GM21825 (cell line): ENCODE measurements around the gene LEKR1.
"Not testable (repeated sequence)": the region's sequence is repeated elsewhere in the genome, so short reads cannot be mapped to it uniquely, and the experiment has no call there.

Source experiments
- ATAC-seq: cut with Tn5 transposase; IDR thresholded peaks from one replicate; pipeline ENCODE4 v1.9.1; 2021; ENCODE audit warnings: mild to moderate bottlenecking, moderate library complexity; ENCODE audit not compliant: unreplicated experiment

The LEKR1 gene

DNA sequence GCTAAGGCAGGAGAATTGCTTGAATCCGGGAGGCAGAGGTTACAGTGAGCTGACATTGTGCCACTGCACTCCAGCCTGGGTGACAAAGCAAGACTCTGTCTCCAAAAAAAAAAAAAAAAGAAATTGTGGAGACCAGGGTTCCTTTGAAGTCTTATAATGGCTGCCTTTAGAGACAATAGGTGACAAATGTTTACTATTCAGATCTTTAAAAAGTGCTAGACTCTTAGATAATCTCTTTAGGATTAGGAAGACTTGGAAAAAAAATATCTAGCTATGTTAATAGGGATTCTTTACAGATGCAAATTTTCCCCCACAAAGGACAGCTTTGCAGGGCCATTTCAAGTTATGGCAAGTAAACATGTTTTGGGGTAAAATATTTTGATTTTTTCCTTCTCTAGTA is 71.7 kb downstream of the LEKR1 start:
- not testable (repeated sequence) for ATAC-seq

DNA sequence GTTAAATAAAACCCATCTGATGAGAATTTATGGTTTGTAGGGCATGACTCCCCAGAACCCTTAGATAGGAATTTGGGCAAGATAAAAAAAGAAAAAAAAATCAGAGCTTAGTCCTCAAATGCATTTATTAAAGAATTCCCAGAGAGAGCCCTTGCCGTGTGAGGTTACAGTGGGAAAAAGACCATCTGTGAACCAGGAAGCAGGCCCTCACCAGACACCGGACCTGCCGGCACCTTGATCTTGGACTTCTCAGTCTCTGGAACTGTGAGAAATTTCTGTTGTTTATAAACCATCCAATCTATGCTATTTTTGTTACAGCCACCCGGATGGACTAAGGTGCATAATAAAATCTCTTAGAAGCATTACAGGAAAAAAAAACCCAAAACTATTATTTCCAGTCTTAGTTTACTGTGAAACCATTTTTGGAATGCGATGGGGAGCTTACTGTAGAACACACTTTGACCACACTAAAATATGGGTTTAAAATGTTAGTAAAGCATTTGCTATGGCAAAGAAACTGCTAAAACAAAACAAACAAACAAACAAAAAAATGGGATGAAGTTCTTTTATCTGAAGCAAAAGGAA is 72.2 kb downstream of the LEKR1 start:
- ATAC-seq: no peak

DNA sequence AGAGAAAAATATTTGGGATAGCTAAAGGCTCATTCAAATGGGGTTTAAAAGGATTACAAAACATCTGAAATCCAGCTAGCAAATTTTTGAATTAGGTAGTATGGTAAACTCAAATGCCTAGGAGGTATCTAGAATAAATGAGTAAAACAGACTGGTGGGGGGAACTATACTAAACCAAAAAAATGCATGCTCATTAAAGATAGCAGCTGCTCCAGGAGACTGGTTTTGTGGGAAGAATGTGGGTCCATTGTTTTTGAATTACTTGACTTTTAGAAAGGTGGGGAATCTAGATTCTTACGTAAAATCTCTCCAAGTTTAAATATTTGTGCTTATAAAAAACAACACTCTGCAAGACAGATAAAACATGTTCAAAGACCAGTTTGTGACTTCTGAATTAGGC is 73.8 kb downstream of the LEKR1 start:
- ATAC-seq: no peak

DNA sequence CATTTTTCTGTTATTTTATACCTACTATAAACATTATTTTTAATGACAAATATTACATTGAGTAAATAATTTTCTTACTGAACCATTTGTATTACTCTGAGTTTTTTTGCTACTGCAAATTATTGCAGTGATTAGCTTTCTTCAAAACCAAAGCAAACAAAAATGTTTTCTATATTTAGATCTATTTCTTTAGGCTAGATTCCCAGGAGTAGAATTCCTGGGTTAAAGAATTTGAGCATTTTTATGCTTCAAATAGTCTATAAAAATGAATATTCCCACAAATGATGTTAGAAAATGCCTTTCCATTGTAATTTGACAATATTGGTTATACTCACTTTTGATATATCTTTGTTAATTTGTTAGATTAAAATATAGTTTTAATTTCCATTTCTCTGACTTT is 76.8 kb downstream of the LEKR1 start:
- ATAC-seq: no peak

DNA sequence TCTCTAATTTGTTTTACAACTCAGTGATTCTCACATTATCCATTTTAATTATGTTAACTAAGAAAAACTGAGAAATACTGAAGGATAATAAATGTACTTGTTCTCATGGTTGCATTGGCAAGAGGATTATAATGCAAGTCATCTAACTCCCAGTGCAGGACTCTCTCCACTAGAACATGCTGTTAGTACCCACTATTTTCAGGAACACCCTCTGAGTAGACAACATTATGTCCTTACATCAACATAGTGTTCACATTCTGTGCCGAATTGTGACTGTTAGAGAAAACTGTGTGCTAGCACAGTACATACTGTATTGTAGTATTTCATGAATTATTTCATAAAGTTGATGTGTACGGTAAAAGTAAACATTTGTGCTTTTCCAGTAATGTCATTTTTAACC is 80.1 kb downstream of the LEKR1 start:
- ATAC-seq: no peak

DNA sequence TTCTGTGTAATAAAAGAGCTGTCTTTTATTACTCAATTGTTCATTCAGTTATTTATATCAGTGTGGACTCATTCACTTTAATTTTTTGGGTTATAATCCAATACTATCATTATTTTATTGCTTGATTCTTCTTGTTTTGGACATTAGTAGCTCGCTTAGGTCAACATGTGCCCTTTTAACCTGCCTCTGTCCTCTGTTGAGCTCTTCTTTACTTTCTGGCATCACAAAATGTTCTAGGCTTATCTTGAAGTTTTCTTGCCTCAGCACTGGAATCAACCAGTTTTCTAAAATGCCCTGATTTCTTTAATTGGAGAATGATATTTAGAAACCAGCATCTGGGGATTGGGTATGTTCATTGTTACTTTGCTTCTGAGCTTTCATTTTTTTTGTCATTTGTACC is 82.2 kb downstream of the LEKR1 start:
- ATAC-seq: no peak

DNA sequence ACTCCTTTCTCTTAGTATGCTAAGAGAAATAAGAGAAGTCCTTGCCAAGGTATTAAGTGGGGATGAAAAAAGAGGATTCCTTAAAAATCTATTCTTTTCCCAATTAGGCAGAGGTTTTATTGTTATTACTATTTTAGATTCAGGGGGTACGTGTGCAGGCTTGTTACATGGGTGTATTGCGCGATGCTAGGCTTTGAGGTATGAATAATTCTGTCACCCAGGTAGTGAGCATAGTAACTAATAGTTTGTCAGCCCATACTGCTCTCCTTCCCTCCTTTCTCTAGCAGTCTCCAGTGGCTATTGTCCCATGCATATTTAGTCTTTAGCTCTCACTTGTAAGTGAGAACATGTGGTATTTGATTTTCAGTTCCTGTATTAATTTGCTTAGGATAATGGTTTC is 83.9 kb downstream of the LEKR1 start:
- no peak for ATAC-seq

DNA sequence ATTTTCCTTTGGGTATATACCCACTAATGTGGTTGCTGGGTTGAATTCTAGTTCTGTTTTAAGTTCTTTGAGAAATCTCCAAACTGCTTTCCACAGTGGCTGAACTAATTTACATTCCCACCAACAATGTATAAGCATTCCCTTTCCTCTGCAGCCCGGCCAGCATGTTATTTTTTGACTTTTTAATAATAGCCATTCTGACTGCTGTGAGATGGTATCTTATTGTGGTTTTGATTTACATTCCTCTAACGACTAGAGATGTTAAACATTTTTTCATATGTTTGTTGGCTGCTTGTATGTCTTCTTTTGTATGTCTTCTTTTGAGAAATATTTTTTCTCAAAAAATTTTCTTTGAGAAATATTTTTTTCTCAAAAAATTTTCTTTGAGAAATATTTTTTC is 84.7 kb downstream of the LEKR1 start:
- not testable (repeated sequence) for ATAC-seq

DNA sequence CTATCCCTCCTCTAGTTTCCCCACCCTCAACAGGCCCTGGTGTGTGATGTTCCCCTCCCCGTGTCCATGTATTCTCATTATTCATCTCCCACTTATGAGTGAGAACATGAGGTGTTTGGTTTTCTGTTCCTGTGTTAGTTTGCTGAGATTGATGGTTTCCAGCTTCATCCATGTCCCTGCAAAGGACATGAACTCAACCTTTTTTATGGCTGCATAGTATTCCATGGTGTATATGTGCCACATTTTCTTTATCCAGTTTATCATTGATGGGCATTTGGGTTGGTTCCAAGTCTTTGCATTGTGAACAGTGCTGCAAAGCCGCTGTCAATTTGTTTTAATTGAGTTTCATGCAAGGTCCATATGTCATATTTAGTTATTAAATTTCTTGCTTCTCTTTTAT is 88.1 kb downstream of the LEKR1 start:
- ATAC-seq: not testable (repeated sequence)

DNA sequence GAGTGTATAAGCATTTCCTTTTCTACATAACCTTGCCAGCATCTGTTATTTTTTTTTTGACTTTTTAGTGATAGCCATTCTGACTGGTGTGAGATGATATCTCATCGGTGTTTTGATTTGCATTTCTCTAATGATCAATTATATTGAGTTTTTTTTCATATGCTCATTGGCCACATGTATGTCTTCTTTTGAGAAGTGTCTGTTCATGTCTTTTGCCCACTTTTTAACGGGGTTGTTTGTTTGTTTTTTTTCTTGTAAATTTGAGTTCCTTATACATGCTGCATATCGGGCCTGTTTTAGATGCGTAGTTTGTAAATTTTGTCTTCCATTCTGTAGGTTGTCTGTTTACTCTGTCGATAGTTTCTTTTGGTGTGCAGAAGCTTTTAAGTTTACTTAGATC is 89.2 kb downstream of the LEKR1 start:
- no peak for ATAC-seq

DNA sequence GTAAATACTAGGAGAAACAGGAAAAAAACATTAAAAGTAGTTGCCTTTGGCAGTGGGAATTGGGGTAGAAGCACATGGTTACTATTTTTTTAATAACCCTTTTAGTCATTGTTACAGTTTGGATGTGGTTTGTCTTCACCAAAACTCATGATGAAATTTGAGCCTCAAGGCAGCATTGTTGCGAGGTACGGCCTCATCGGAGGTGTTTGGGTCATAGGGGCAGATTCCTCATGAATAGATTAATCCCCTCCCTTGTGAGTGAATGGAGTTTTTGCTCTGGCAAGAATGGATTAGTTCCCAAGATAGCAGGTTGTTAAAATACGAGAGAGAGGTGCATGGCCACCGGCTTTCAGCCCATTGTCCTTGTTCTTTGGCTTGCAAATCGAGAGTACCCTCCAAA is 92.6 kb downstream of the LEKR1 start:
- no peak for ATAC-seq

DNA sequence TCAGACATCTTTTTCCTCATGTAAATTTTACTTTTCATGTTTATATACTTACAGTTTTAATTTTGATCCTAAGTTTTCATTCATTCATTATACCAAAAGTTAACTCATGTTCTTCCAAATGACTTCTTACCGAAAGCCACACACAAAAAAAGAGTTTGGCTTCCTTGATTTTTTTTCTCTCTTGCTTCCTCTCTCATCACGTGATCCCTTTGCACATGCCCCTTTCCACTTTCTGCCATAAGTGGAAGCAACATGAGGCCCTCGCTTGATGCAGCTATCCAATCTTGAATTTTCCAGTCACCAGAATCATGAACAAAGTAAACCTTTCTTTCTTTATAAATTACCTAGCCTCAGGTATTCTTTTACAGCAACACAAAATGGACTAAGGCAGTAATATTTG is 93.7 kb downstream of the LEKR1 start:
- ATAC-seq: no peak

DNA sequence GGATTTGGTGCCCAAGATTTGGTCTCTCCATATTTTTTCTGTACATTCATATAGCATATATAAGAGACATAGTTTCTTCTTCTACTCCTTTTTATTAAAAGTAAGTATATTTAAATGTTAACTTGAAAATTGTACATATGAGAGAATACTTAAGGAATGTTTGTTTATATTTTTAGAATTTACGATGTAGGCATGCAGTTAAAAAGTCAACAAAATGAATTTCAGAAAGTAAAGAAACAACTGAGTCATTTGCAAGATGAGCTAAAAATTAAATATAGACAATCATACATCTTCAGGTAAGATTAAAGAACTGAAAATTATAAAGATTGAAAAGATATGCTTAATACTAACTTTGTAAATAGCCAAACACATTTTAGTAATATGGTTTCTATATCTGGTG is 94.2 kb downstream of the LEKR1 start:
- no peak for ATAC-seq

DNA sequence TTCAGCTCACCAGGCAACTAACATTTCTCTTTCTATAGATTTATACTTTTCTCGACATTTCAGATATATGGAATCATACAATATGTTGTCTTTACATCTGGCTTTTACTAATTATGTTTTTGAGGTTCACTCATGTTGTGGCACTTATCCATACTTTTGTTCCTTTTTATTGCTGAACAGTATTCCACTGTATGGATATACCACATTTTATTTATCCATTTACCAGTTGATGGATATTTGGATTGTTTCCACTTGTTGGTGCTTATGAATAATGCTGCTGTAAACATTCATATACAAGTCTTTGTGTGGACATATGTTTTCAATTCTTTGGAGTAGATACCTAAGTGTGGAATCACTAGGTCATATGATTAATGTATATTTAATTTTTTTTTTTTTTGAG is 97.2 kb downstream of the LEKR1 start:
- ATAC-seq: no peak

DNA sequence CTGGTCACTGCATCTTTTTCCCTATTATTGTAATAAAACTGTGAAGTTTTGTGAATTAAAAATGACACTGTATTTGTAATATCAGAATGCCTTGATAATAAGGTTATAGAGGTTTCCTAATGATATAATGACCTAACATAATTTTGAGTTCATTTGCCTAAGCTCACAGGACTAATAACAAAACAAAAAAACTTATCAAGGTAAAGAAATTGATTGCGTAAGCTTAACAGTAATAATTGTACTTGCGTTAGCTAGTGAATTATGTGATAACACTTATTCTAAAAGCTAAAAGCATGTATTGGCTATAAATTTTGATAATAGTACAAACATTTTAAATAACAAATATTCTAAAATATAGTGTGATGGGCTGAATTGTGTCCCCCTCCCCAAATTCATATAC is 112.6 kb downstream of the LEKR1 start:
- ATAC-seq: no peak

DNA sequence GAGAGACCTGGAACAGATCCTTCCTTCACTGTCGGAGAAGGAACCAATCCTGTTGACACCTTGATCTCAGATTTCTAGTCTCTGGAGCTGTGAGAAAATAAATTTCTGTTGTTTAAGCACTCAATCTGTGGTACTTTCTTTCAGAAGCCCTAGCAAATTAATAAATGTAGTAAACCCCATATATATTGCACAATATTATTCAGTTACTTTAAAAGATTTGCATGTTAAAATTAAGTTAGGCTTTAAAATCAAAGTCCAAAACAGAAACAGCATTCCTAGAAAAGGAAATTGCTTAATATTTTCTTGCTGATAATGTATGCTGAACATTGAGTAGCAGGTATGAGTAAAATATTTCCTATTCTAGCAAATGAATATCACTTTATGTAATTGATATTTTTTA is 113.2 kb downstream of the LEKR1 start:
- ATAC-seq: no peak

DNA sequence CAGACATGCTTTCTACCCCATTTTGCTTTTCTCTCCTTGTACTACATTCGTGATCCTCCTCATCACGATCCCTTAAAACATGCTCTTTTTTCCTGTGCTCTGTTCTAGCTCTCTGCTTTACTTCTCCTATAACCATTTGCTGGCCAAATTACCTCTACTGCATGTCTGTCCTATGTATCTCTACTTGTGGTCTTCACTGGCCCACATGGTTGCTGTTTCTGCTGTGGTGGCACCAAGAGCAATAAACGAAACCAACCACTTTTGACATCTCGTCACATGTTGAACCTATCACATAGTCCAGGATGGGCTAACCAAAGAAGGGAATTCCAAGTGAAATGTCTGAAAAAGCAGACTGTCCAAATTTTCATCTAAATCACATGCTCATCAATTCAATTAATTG is 115.2 kb downstream of the LEKR1 start:
- no peak for ATAC-seq

DNA sequence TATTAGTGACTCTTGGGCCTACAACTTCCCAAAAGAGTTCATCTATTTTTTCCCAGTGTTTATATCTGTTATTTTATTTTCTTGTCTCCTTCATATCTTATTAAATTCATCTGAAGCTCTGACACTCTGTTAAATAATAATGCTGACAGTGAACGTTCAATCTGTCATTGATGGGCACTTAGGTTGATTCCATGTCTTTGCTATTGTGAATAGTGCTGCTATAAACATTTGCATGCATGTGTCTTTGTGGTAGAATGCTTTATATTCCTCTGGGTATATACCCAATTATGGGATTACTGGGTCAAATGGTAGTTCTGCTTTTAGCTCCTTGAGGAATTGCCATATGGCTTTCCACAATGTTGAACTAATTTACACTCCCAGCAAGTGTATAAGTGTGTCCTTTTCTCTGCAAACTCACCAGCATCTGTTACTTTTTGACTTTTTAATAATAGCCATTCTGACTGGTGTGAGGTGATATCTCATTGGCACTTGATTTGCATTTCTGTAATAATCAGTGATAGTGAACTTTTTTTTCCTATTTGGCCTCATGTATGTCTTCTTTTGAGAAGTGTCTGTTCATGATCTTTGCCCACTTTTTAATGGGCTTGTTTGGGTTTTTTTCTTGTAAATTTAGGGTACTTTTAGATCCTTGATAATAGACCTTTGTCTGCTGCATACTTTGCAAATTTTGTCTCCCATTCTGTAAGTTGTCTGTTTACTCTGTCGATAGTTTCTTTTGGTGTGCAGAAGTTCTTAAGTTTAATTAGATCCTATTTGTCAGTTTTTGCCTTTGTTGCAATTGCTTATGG is 122.5 kb downstream of the LEKR1 start:
- no peak for ATAC-seq

DNA sequence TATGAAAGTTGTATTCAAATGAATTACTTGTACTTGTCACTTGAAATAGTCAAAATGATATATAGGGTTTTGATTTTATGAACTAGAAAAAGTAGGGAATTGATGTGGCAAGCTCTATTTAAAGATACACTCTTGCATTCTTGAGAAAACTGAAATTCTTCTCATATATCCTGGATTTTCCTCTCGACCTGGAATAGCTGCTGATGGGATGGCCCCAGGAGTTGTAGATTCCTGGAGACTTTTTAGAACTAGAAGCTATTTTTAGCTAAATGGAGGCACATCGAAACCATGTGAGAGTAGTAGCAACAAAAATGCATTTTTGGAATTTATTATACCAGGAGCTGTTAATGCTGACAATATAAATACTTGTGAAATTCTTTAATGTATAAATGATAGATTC is 125.9 kb downstream of the LEKR1 start:
- no peak for ATAC-seq

DNA sequence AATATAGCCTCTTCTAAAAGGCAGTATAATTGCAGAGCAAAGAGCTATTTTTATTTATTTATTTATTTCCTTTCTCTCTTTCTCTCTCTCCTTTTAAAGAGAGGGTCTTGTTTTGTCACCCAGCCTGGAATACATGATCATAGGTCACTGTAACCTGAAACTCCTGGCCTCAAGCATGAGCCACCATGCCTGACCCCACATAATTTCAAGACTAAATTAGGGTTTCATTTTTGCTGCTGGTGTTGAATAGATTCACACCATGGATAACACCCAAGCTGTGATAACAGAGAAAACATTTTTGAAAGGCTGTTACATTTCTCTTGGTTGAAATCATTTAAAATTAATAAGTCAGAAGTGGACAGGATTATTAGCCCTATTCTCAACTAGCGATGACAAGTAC is 131.6 kb downstream of the LEKR1 start:
- peak; percentile 83 for ATAC-seq

DNA sequence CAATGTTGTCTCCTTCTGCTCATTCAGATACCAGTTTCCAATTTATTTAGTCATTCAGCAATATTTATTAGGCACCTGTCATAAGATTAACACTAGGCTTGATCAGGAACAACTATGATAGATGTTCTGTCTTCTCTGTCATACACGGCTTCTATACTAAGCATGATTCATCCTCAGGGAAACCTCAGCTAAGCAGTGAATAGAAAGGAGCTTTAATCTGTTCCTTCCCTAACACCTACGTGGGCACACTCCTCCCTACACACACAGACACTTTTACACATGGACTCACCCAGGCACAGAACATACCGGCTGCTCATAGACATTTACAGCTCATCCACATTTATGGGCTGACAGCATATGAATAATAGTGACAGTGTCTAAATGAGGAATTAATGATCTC is 136.9 kb downstream of the LEKR1 start:
- ATAC-seq: no peak

DNA sequence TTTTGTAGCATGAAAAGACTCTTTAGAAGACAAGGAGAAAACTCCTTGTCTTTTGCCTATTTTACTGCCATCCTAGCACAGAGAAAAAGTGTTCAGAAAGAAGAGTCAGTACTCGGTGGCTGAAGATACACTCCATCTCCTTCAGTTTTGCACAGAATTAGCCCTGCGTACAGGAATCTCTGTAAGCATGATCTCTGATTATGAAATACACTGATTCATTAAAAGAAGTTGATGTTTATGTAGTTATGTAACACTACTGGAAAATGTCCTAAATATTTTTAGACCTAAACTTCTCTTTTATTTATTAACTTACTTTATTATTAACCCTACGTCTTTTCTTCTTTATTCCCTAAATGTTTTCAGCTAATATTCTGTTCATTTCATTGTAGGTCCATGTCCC is 138.4 kb downstream of the LEKR1 start:
- no peak for ATAC-seq

DNA sequence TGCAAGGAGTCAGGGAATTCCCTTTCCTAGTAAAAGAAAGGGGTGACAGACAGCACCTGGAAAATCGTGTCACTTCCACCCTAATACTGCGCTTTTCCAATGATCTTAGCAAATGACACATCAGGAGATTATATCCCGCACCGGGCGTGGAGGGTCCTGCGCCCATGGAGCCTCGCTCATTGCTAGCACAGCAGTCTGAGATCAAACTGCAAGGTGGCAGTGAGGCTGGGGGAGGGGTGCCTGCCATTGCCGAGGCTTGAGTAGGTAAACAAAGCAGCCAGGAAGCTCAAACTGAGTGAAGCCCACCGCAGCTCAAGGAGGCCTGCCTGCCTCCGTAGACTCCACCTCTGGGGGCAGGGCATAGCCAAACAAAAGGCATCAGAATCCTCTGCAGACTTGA is 140.2 kb downstream of the LEKR1 start:
- not testable (repeated sequence) for ATAC-seq
